Retinal pigment epithelial cell (primary cell): ENCODE measurements around the gene NR4A2.

Source experiments
- DNase-seq: peaks from one replicate; pipeline ENCODE4 v3.0.0-alpha.2; 2010; ENCODE audit warnings: low read depth
- H3K4me3 ChIP-seq: 2 replicates; pipeline ENCODE4 v1.5.1; 2011; ENCODE audit warnings: mild to moderate bottlenecking, low read length, control low read depth, moderate library complexity
- CTCF ChIP-seq: conservative IDR thresholded peaks from 2 replicates; pipeline ENCODE4 v1.5.1; 2011; ENCODE audit warnings: low read depth, low read length, control low read depth, inconsistent platforms

NR4A2 gene

DNA sequence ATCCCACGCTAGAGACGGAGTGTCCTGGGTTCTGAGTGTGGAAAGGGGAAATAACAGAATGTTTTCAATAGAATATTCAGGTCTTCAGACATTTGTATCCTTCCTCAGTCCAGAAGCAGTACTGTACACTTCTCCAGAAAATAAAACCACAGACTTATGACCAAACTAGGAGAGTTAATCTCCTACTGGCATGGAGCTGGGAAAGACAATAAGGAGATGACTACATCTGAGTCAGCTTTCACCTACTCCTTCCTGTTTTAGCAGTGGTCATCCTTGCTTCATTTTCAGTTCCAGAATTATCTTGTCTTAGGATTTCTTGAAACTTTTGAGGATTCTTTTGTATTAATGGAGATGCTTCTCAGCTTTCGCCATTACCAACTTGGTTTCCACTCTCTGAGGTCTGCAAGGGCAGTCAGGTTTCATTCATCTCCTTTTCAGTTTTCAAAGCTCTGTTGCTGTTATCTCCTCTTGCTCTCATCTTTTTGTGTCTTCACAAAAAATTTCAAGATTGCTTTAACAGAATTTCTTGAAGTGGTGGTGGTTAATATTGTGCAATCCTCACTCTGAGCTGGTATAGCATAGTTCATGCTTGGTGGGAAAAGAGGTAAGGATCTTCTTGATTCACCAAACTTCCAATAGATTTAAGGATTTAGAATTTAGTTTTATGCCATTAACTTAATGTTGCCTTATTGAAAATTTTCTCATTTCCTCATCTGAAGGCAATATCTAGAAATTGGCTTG lies 23.7 kb upstream of the NR4A2 start:
- TF ChIP-seq CTCF = no peak

DNA sequence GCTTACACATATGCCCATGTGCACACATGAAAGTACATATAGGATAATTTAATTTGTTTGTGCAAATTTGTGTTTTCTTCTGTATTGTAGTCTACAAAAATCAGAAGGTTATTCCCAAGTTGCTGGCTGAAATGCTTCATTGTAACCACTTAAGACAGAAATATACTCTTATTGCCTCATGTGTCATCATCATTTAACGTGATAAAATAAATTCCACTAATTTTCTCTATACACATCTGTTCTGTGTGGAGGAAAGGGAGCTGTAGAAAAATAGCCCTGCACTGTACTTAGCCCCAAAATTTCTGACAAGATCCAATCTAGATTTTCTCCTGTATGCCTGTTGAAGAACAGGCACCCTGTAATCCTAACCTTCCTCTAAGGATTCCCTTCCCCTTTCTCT lies 20.4 kb upstream of the NR4A2 start:
- DNase-seq = no peak
- no peak overlapping the region for H3K4me3 ChIP-seq
- no peak for TF ChIP-seq CTCF

More for the DNA sequence above, 23.7 kb upstream of the NR4A2 start:
- no peak overlapping the region for H3K4me3 ChIP-seq
- DNase-seq = no peak

GRCh38 chr2:156350374-156351142 lies 18.0 kb upstream of the NR4A2 start:
- TF ChIP-seq CTCF = no peak
- no peak overlapping the region for H3K4me3 ChIP-seq
- no peak for DNase-seq

GRCh38 chr2:156349605-156350004 lies 17.1 kb upstream of the NR4A2 start:
- no peak for DNase-seq
- no peak for TF ChIP-seq CTCF
- H3K4me3 ChIP-seq = no peak overlapping the region

DNA sequence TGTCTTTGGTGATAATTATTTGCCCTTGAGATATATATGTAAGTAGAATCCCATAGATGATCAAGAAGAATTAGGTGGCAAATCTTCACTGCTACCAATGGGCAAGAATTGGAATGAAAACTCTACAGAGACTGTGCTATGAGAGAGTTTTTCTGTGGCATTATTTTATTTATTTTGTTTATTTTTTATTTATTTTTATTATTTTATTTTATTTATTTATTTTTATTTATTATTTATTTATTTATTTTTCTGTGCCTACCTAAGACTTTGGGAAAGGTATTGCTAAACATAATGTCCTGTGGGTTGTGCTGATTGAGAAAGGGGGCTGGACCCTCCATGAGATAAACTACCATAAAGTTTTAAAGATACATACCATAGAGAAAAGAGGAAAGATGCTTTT lies 16.6 kb upstream of the NR4A2 start:
- DNase-seq = no peak
- H3K4me3 ChIP-seq = no peak overlapping the region

GRCh38 chr2:156347431-156347830 lies 14.9 kb upstream of the NR4A2 start:
- no peak for TF ChIP-seq CTCF
- DNase-seq = no peak

More for the DNA sequence above, 16.6 kb upstream of the NR4A2 start:
- TF ChIP-seq CTCF = no peak

DNA sequence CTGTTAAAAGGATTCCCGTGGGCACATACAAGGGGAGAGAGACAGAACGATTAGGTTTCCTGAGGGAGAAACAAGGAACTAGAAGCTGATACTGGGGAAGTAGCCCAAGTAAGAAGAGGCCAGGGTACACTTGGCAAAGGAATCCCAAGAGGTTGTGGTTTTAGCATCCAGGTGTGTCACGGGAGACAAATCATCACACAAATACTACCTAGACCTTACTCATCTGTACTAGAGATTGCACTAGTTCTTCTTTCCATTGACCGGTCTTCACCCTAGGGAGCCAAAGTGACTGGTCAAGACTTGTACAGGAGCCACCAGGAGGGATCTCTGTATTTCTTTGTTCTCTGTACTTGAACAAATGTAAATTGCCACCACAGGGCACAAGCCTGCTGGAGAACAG lies 14.2 kb upstream of the NR4A2 start:
- H3K4me3 ChIP-seq = no peak overlapping the region
- DNase-seq = no peak
- no peak for TF ChIP-seq CTCF

More at GRCh38 chr2:156347431-156347830, 14.9 kb upstream of the NR4A2 start:
- no peak overlapping the region for H3K4me3 ChIP-seq
